ENCODE measurements around the gene DNAJC7.

The DNAJC7 gene

GRCh38 chr17:41998497-41998896, 18.7 kb downstream of the DNAJC7 start:
- Histone ChIP-seq H3K27me3 (ENCODE audit: insufficient read depth, low read length, poor library complexity, severe bottlenecking) (no peaks in the 10 kb centered on the region), H3K4me3 (ENCODE audit: low read length, poor library complexity, severe bottlenecking) (no peak overlapping the region), H3K4me1 (ENCODE audit: insufficient read depth, low read length, poor library complexity, severe bottlenecking) (no peaks in the 10 kb centered on the region), H3K79me2 (ENCODE audit: insufficient read depth, low read length) (peaks cover 27% of the 10 kb centered on the region; the same call in 1 of the 2 replicates), H3K9me3 (ENCODE audit: insufficient read depth, low read depth, low read length) (no peaks in the 10 kb centered on the region), H2AFZ (ENCODE audit: low read length) (no peak overlapping the region), H3F3A (ENCODE audit: low read depth) (0 out of 2 replicates have a peak, but pooled peaks cover 4% of the 10 kb centered on the region), H4K20me1 (ENCODE audit: insufficient read depth, low read length, poor library complexity, severe bottlenecking) (peaks cover 6% of the 10 kb centered on the region), H3K4me2 (ENCODE audit: low read depth, low read length, poor library complexity, severe bottlenecking) (no peak overlapping the region), H3K9ac (ENCODE audit: low read depth, low read length, poor library complexity, severe bottlenecking) (no peak overlapping the region), H3K36me3 (ENCODE audit: insufficient read depth, low read length) (peaks cover 90% of the 10 kb centered on the region), H3K9me2 (replicated peaks; ENCODE audit: low read depth, low read length) (no peaks in the 10 kb centered on the region)
- TF ChIP-seq EZH2phosphoT487 (IDR thresholded peaks at IDR 0.05; ENCODE audit: borderline replicate concordance): no peak
- no peak for TF ChIP-seq CTCF (conservative IDR thresholded peaks at IDR 0.05; ENCODE audit: low read length)

- H3K79me2 ChIP-seq (ENCODE audit: insufficient read depth, low read length): peaks cover 10% of the 10 kb centered on the region; the same call in 1 of the 2 replicates
- H3K4me3 ChIP-seq (ENCODE audit: low read length, poor library complexity, severe bottlenecking): no peak overlapping the region
- no peaks in the 10 kb centered on the region for H4K20me1 ChIP-seq (ENCODE audit: insufficient read depth, low read length, poor library complexity, severe bottlenecking)
- H3K9ac ChIP-seq (ENCODE audit: low read depth, low read length, poor library complexity, severe bottlenecking): no peak overlapping the region
- H2AFZ ChIP-seq (ENCODE audit: low read length): no peak overlapping the region
- H3K27me3 ChIP-seq (ENCODE audit: insufficient read depth, low read length, poor library complexity, severe bottlenecking): no peaks in the 10 kb centered on the region
- H3K4me2 ChIP-seq (ENCODE audit: low read depth, low read length, poor library complexity, severe bottlenecking): no peak overlapping the region
- no peaks in the 10 kb centered on the region for H3K9me3 ChIP-seq (ENCODE audit: insufficient read depth, low read depth, low read length)
- H3F3A ChIP-seq (ENCODE audit: low read depth): 0 out of 2 replicates have a peak, but pooled peaks cover 4% of the 10 kb centered on the region
- no peaks in the 10 kb centered on the region for H3K9me2 ChIP-seq (replicated peaks; ENCODE audit: low read depth, low read length)
- peaks cover 89% of the 10 kb centered on the region for H3K36me3 ChIP-seq (ENCODE audit: insufficient read depth, low read length)
- TF ChIP-seq CTCF (conservative IDR thresholded peaks at IDR 0.05; ENCODE audit: low read length): no peak
- no peak for TF ChIP-seq EZH2phosphoT487 (IDR thresholded peaks at IDR 0.05; ENCODE audit: borderline replicate concordance)
- H3K4me1 ChIP-seq (ENCODE audit: insufficient read depth, low read length, poor library complexity, severe bottlenecking): no peaks in the 10 kb centered on the region
Observed at GRCh38 chr17:41996855-41997164, 20.4 kb downstream of the DNAJC7 start.

GRCh38 chr17:41992576-41992975, 24.7 kb downstream of the DNAJC7 start:
- TF ChIP-seq CTCF (conservative IDR thresholded peaks at IDR 0.05; ENCODE audit: low read length) (no peak), EZH2phosphoT487 (IDR thresholded peaks at IDR 0.05; ENCODE audit: borderline replicate concordance) (no peak)
- Histone ChIP-seq H4K20me1 (ENCODE audit: insufficient read depth, low read length, poor library complexity, severe bottlenecking) (no peaks in the 10 kb centered on the region), H3K9me3 (ENCODE audit: insufficient read depth, low read depth, low read length) (no peaks in the 10 kb centered on the region), H3K9me2 (replicated peaks; ENCODE audit: low read depth, low read length) (no peaks in the 10 kb centered on the region), H3K4me3 (ENCODE audit: low read length, poor library complexity, severe bottlenecking) (no peak overlapping the region), H3K4me2 (ENCODE audit: low read depth, low read length, poor library complexity, severe bottlenecking) (no peak overlapping the region), H3K36me3 (ENCODE audit: insufficient read depth, low read length) (peaks cover 94% of the 10 kb centered on the region; the same call in 1 of the 2 replicates), H3K79me2 (ENCODE audit: insufficient read depth, low read length) (no peaks in the 10 kb centered on the region), H3F3A (ENCODE audit: low read depth) (0 out of 2 replicates have a peak, but pooled peaks cover 4% of the 10 kb centered on the region), H3K4me1 (ENCODE audit: insufficient read depth, low read length, poor library complexity, severe bottlenecking) (no peaks in the 10 kb centered on the region), H2AFZ (ENCODE audit: low read length) (no peak overlapping the region), H3K9ac (ENCODE audit: low read depth, low read length, poor library complexity, severe bottlenecking) (no peak overlapping the region), H3K27me3 (ENCODE audit: insufficient read depth, low read length, poor library complexity, severe bottlenecking) (no peaks in the 10 kb centered on the region)

Measured in Loucy (cell line).